Measurements from ENCODE around the gene ARHGEF10L. TPM values are rescaled to one million over a fixed set of nuclear protein-coding genes. Genes with fewer than 3 reads are reported as not detected.

ARHGEF10L gene
- total RNA-seq, 2 experiments from 2014 or later: not detected

DNA sequence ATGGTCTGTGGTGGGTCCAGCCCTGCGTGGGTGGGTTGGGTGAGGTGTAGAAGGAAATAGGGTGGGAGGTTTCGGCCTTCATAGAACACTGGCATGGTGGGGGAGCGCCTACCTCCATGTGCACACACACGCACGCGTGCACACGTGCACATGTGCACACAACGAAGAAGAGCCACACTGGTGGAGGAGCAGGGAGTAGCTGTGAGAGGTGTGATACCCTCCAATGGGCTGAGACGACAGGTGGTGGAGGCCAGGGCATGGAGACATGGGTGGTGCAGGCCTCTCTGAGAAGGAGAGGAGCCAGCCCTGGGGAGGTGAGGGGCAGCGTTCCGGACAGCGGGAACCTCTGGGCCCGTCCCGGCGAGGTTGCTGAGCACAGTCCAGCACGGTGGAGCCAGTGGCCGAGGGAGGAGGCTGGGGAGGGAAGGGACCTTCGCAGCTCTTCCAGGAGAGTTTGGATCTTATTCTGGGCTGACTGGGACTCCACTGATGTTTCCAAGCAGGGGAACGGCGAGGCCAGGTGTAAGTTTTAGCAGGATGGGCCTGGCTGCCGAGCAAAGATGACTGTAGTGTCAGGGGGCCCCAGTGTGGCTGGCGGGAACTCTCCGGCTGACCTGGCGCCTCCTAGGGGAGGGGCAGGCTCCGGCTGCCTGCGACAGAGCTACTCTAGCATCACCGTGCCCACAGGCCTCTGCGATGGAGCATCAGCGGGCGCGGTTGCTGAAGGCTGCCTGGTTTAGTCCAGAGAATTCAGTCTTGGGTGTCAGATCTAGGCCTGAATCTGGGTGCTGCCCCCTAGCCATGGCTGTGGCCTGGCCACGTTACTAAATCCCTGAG lies 107.2 kb downstream of the ARHGEF10L start:
- H3K9me3 Mint-ChIP-seq: no peaks in the 10 kb centered on the region
- POLR2A ChIA-PET: no interaction called here
- no peaks in the 10 kb centered on the region for H3K4me1 Mint-ChIP-seq (ENCODE audit: low read depth)
- no peaks in the 10 kb centered on the region for H3K27me3 Mint-ChIP-seq
- H3K36me3 Mint-ChIP-seq (ENCODE audit: low read depth): no peaks in the 10 kb centered on the region
- intact Hi-C loops (cut with micrococcal nuclease): no loop called here
- H3K4me3 Mint-ChIP-seq: no peak overlapping the region
- TF ChIP-seq, protein P1, sequence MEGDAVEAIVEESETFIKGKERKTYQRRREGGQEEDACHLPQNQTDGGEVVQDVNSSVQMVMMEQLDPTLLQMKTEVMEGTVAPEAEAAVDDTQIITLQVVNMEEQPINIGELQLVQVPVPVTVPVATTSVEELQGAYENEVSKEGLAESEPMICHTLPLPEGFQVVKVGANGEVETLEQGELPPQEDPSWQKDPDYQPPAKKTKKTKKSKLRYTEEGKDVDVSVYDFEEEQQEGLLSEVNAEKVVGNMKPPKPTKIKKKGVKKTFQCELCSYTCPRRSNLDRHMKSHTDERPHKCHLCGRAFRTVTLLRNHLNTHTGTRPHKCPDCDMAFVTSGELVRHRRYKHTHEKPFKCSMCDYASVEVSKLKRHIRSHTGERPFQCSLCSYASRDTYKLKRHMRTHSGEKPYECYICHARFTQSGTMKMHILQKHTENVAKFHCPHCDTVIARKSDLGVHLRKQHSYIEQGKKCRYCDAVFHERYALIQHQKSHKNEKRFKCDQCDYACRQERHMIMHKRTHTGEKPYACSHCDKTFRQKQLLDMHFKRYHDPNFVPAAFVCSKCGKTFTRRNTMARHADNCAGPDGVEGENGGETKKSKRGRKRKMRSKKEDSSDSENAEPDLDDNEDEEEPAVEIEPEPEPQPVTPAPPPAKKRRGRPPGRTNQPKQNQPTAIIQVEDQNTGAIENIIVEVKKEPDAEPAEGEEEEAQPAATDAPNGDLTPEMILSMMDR (IDR thresholded peaks at IDR 0.05): no peak
- no peak for DNase-seq
- H3K27ac Mint-ChIP-seq: no peak overlapping the region
- CTCF ChIA-PET: no interaction called here
- ATAC-seq: no peak

DNA sequence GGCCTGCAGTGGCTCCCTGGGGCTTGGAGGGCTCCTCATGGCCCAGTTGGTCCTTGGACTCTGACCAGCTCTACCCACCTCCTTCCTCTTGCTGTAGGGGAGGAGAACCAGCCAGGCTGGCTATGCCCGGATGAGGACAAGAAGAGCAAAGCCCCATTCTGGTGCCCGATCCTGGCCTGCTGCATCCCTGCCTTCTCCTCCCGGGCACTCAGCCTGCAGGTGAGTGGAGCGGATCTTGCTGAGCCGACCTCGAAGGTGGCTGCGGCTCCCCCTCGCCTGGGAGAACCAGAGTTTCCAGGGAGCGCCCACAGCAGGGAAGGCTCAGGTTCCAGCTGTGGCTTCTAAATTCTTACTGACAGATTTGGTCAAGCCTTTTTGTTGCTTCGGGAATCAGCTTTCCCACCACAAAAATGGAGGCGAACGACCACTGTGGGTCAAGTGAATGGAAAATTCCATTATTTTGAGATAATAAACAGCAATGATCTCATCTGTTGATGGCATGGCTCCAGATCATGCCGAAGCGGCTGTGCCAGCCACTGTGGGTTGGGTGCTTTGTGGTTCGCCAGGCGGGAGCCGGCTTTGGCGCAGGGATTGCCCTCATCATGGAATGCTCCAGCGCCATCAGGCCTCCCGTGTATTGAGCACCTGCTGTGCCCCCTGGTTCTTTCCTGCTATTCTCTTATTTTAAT lies 109.1 kb downstream of the ARHGEF10L start:
- H3K9me3 Mint-ChIP-seq: no peaks in the 10 kb centered on the region
- no peaks in the 10 kb centered on the region for H3K36me3 Mint-ChIP-seq (ENCODE audit: low read depth)
- intact Hi-C loops (cut with micrococcal nuclease): no loop called here
- H3K27me3 Mint-ChIP-seq: no peaks in the 10 kb centered on the region
- TF ChIP-seq, protein P1 (IDR thresholded peaks at IDR 0.05): no peak
- POLR2A ChIA-PET: no interaction called here
- no peak overlapping the region for H3K27ac Mint-ChIP-seq
- ATAC-seq: no peak
- H3K4me3 Mint-ChIP-seq: no peak overlapping the region
- CTCF ChIA-PET: interaction anchor here (3.4 kb wide), 1 partner anchor 13 kb away, joined by 12 read pairs; no protein-coding TSS in a partner anchor
- no peaks in the 10 kb centered on the region for H3K4me1 Mint-ChIP-seq (ENCODE audit: low read depth)
- no peak for DNase-seq

DNA sequence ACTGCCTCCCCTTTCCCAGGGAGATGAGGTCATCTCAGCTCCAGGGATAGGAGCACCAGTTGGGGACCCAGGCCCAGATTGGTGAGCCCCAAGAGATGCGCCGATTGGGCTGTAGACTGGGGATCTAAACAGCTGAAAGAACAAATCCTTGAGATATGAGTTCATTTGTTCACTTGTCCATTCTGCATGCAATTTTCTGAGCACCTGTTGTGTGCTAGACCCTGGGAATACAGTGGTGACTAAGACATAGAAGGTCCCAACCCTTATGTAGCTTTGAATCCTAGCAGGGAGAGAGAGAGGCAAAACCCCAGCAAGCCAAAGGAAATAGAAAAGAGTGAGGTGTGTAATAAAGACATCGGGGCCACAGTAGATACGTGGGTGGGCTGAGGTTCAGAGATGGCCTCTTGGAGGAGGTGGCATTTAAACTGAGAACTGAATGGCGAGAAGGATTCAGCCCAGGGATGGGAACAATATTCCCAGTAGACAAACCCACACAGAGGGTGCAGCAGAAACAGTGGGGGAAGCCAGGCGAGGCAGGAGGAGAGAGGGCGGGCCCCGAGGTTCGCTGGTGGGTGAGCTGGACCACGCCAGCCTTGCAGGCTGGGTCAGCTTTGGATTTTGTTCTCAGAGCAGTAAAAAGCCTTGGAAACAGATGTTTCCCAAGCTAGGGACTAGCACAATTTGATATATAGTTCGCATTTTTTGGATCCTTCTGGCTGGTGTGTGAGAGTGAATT lies 110.0 kb downstream of the ARHGEF10L start:
- no peak overlapping the region for H3K27ac Mint-ChIP-seq
- H3K36me3 Mint-ChIP-seq (ENCODE audit: low read depth): no peaks in the 10 kb centered on the region
- H3K27me3 Mint-ChIP-seq: no peaks in the 10 kb centered on the region
- H3K9me3 Mint-ChIP-seq: no peaks in the 10 kb centered on the region
- TF ChIP-seq, protein P1 (IDR thresholded peaks at IDR 0.05): no peak
- H3K4me1 Mint-ChIP-seq (ENCODE audit: low read depth): no peaks in the 10 kb centered on the region
- intact Hi-C loops (cut with micrococcal nuclease): no loop called here
- no peak for DNase-seq
- CTCF ChIA-PET: interaction anchor here (3.4 kb wide), 1 partner anchor 12 kb away, joined by 12 read pairs; no protein-coding TSS in a partner anchor
- H3K4me3 Mint-ChIP-seq: no peak overlapping the region
- POLR2A ChIA-PET: no interaction called here
- ATAC-seq: no peak

DNA sequence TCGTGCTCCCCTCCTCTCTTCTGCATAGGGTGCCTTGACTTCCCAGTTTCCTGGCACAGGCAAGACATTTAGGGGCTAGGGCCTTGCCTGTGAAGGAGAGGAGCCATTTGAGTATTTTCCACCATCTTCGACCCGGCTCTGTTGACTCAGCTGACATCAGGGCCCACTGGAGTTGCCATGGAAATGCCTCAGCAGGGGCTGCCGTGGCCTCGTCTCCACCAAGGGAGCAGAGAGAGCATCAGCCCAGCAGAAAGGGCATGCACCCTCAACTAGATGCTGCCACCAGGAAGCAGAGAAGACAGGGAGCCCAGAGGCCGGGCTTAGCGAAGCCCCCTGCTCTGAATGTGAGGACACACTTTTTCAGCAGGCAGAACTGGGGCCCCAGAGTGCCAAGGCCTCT lies 113.8 kb downstream of the ARHGEF10L start:
- no peak for DNase-seq
- Mint-ChIP-seq H3K4me1 (ENCODE audit: low read depth) (no peaks in the 10 kb centered on the region), H3K4me3 (no peak overlapping the region), H3K27ac (no peak overlapping the region), H3K9me3 (no peaks in the 10 kb centered on the region), H3K36me3 (ENCODE audit: low read depth) (no peaks in the 10 kb centered on the region), H3K27me3 (no peaks in the 10 kb centered on the region)
- no peak for ATAC-seq
- CTCF ChIA-PET: interaction anchor here (0.9 kb wide), 1 partner anchor 8 kb away, joined by 4 read pairs; no protein-coding TSS in a partner anchor
- POLR2A ChIA-PET: no interaction called here
- TF ChIP-seq, protein P1 (IDR thresholded peaks at IDR 0.05): no peak
- intact Hi-C loops (cut with micrococcal nuclease): no loop called here

All from activated CD8-positive, alpha-beta T cell treated with anti-CD3 and anti-CD28 coated beads for 36 hours (primary cell).